ENCODE measurements around the gene CYFIP1. TPM values are rescaled to one million over a fixed set of nuclear protein-coding genes. Genes with fewer than 3 reads are reported as not detected.
A peak's percentile ranks its signal among the peaks of the same experiment; 100 is the strongest.

Gene CYFIP1
- polyA plus RNA-seq, 3 donors = 47.1 to 85.5 (median 63.8) TPM

- TF ChIP-seq CTCF (IDR thresholded peaks at IDR 0.05) = no peak
- no peak overlapping the region for H3K9ac ChIP-seq (ENCODE audit: insufficient read depth, low read length, poor library complexity, severe bottlenecking)
- peaks cover 2 to 6% of the 10 kb centered on the region in 2 donors for H3K36me3 ChIP-seq (replicated peaks in 1 of 2; ENCODE audit: control insufficient read depth in 1 of 2, insufficient read depth in 2 of 2, low read length in 2 of 2)
- peak overlapping the region in 1 of 2 donors; percentile 66 for H3K27ac ChIP-seq (ENCODE audit: low read depth in 1 of 2, low read length in 2 of 2)
- peak overlapping the region in 5 of 7 donors; percentile 43 to 82 (median 70) for H3K27ac Mint-ChIP-seq
- peaks cover 55% of the 10 kb centered on the region for H3K4me1 Mint-ChIP-seq
- H3K9me3 ChIP-seq (replicated peaks in 1 of 2; ENCODE audit: control insufficient read depth in 1 of 2, insufficient read depth in 1 of 2, low read length in 2 of 2) = no peaks in the 10 kb centered on the region
- no peak for DNase-seq
- peak overlapping the region in 1 of 2 donors; percentile 36 for H3K4me3 Mint-ChIP-seq
- no peaks in the 10 kb centered on the region for H3K27me3 Mint-ChIP-seq (ENCODE audit: low read depth in 3 of 3)
- H3K36me3 Mint-ChIP-seq = peaks cover 12 to 22% of the 10 kb centered on the region in 2 donors
- peak overlapping the region in 1 of 3 experiments; percentile 4 for H3K4me3 ChIP-seq (replicated peaks in 1 of 3; ENCODE audit: low read depth in 2 of 3, low read length in 3 of 3)
- peaks cover 74% of the 10 kb centered on the region for H3K79me2 ChIP-seq (ENCODE audit: insufficient read depth, low read length)
- H2AFZ ChIP-seq (ENCODE audit: insufficient read depth, low read depth, low read length, poor library complexity, severe bottlenecking) = no peak overlapping the region
- peak overlapping the region; percentile 26 for H3K4me2 ChIP-seq (replicated peaks; ENCODE audit: extremely low read depth, low read length, poor library complexity, severe bottlenecking)
- peaks cover 25 to 28% of the 10 kb centered on the region in 2 donors for H3K4me1 ChIP-seq (ENCODE audit: control insufficient read depth in 1 of 2, insufficient read depth in 2 of 2, low read length in 2 of 2)
- peaks cover 99% of the 10 kb centered on the region for H4K20me1 ChIP-seq (ENCODE audit: insufficient read depth, low read length)
- intact Hi-C loops (cut with micrococcal nuclease) = no loop called here
- peaks cover 0 to 2% (median 0%) of the 10 kb centered on the region in 7 donors for H3K9me3 Mint-ChIP-seq
- WGBS (ENCODE audit: insufficient coverage) = no CpG with 5 or more reads among the region's 1 CpG
- H3K27me3 ChIP-seq (ENCODE audit: control insufficient read depth in 2 of 2, insufficient read depth in 2 of 2, low read length in 2 of 2) = no peaks in the 10 kb centered on the region
Measured at GRCh38 chr15:22961762-22962161, 18.4 kb downstream of the CYFIP1 start.

GRCh38 chr15:22960556-22960955 is 19.6 kb downstream of the CYFIP1 start:
- Histone ChIP-seq H3K36me3 (replicated peaks in 1 of 2; ENCODE audit: control insufficient read depth in 1 of 2, insufficient read depth in 2 of 2, low read length in 2 of 2) (no peaks in the 10 kb centered on the region), H3K79me2 (ENCODE audit: insufficient read depth, low read length) (peaks cover 74% of the 10 kb centered on the region), H3K4me3 (replicated peaks in 1 of 3; ENCODE audit: low read depth in 2 of 3, low read length in 3 of 3) (no peak overlapping the region), H3K27me3 (ENCODE audit: control insufficient read depth in 2 of 2, insufficient read depth in 2 of 2, low read length in 2 of 2) (no peaks in the 10 kb centered on the region), H3K9ac (ENCODE audit: insufficient read depth, low read length, poor library complexity, severe bottlenecking) (no peak overlapping the region), H4K20me1 (ENCODE audit: insufficient read depth, low read length) (peaks cover 99% of the 10 kb centered on the region), H3K4me1 (ENCODE audit: control insufficient read depth in 1 of 2, insufficient read depth in 2 of 2, low read length in 2 of 2) (peaks cover 37 to 40% of the 10 kb centered on the region in 2 donors), H3K9me3 (replicated peaks in 1 of 2; ENCODE audit: control insufficient read depth in 1 of 2, insufficient read depth in 1 of 2, low read length in 2 of 2) (no peaks in the 10 kb centered on the region), H2AFZ (ENCODE audit: insufficient read depth, low read depth, low read length, poor library complexity, severe bottlenecking) (no peak overlapping the region), H3K27ac (ENCODE audit: low read depth in 1 of 2, low read length in 2 of 2) (no peak overlapping the region), H3K4me2 (replicated peaks; ENCODE audit: extremely low read depth, low read length, poor library complexity, severe bottlenecking) (no peak overlapping the region)
- no peak for TF ChIP-seq CTCF (IDR thresholded peaks at IDR 0.05)
- Mint-ChIP-seq H3K27ac (no peak overlapping the region), H3K27me3 (ENCODE audit: low read depth in 3 of 3) (peaks cover 0 to 1% (median 0%) of the 10 kb centered on the region in 3 donors), H3K36me3 (peaks cover 4 to 11% of the 10 kb centered on the region in 2 donors), H3K9me3 (no peaks in the 10 kb centered on the region), H3K4me3 (no peak overlapping the region), H3K4me1 (peaks cover 67% of the 10 kb centered on the region)
- 100% methylated on average over 4 of the region's 8 CpGs for WGBS (ENCODE audit: insufficient coverage)
- intact Hi-C loops (cut with micrococcal nuclease) = no loop called here
- no peak for DNase-seq
